Esophagus muscularis mucosa (tissue), 4 donors: Measurements from ENCODE around the gene KIAA0930. TPM values are rescaled to one million over a fixed set of nuclear protein-coding genes. Genes with fewer than 3 reads are reported as not detected.

Experiments used
- DNase-seq: peaks from one replicate; pipeline ENCODE4 v3.0.0-alpha.2; 2017; ENCODE audit errors: extremely low spot score
- H3K27ac ChIP-seq, 4 donors: fragments of 200-600 bp; sonication (generic); replicated peaks in 1 of 4; 1 replicate in 3 of 4; 2 replicates in 1 of 4; pipeline ENCODE4 v1.5.1; 2016 to 2019; ENCODE audit warnings: mild to moderate bottlenecking in 1 of 4
- H3K27me3 ChIP-seq, 4 donors: fragments of 200-600 bp; sonication (generic); one replicate each; pipeline versions ENCODE4 v1.5.1 to v1.6.0; 2016 to 2019
- H3K36me3 ChIP-seq, 4 donors: fragments of 200-600 bp; sonication (generic); one replicate each; pipeline ENCODE4 v1.5.1; 2016 to 2019
- H3K4me1 ChIP-seq, 4 donors: fragments of 200-600 bp; sonication (generic); one replicate each; pipeline ENCODE4 v1.5.1; 2016 to 2019
- H3K4me3 ChIP-seq, 4 donors: fragments of 200-600 bp; sonication (generic); 1 replicate in 2 of 4; 2 replicates in 2 of 4; pipeline ENCODE4 v1.5.1; 2016 to 2019; ENCODE audit warnings: mild to moderate bottlenecking in 4 of 4, moderate library complexity in 1 of 4
- H3K9me3 ChIP-seq, 4 donors: fragments of 200-600 bp; sonication (generic); 1 replicate in 3 of 4; 2 replicates in 1 of 4; pipeline ENCODE4 v1.5.1; 2016 to 2019
- EP300 ChIP-seq: sonication (generic); formaldehyde crosslinking; IDR thresholded peaks from one replicate; pipeline ENCODE4 v1.6.1; 2017; ENCODE audit warnings: antibody characterized with exemption
- POLR2A ChIP-seq: fragments of 450-650 bp; IDR thresholded peaks from one replicate; pipeline ENCODE4 v1.6.1; 2017; ENCODE audit warnings: antibody characterized with exemption, moderate library complexity, mild to moderate bottlenecking, low read depth
- POLR2AphosphoS5 ChIP-seq, 2 donors: sonication (generic); formaldehyde crosslinking; IDR thresholded peaks; one replicate each; pipeline ENCODE4 v1.6.1; 2017; ENCODE audit warnings: antibody characterized with exemption in 2 of 2
- WGBS: methylation state at CpG from one replicate; pipeline ENCODE4 v1.1.5; 2018; 5-methylcytosine and 5-hydroxymethylcytosine counted together
- intact Hi-C: fragments of 100-400 bp; cut with DNase I; formaldehyde crosslinking; loops from one replicate; pipeline ENCODE4 v1.15.1; 2023
- total RNA-seq, 4 donors: library from RNA; depleted of rRNA; stranded (reverse); fragments of >200 nt; gene quantifications; one replicate each; pipeline versions ENCODE4 v1.1.0 to v1.2.1, GENCODE V29; 2016
- TF ChIP-seq, protein P1 (sequence below), 3 experiments: fragments of 200-600 bp in 2 of 3; fragments of 450-650 bp in 1 of 3; sonication (generic) in 2 of 3; IDR thresholded peaks; one replicate each; pipeline ENCODE4 v1.5.1; 2017 to 2019; ENCODE audit warnings: antibody characterized with exemption in 3 of 3, mild to moderate bottlenecking in 2 of 3, moderate library complexity in 1 of 3

Gene KIAA0930
- total RNA-seq, 4 donors from 2014 or later = 31.6 to 67.1 (median 46.8) TPM

DNA sequence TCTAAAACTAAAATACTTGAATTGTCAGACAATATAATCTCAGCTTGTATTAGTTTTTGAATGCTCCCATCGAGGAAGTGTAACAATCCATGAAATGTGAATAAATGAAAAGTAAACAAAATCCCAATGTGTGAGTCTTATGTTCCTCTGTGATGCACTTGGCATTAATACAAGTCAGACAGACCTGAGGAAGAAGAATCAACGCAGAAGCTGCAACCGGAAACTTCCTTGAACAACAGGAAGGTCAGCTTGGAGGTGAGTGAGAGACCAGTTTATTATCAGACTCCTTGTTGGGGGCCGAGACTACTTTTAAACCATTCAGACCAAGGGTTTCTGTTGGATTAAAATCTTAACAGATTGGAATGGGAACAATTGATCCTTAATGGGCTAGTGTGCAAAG, 52.8 kb downstream of the KIAA0930 start:
- TF ChIP-seq EP300 (no peak), POLR2AphosphoS5 (IDR thresholded peaks at IDR 0.05) (no peak), POLR2A (no peak)
- TF ChIP-seq, protein P1, sequence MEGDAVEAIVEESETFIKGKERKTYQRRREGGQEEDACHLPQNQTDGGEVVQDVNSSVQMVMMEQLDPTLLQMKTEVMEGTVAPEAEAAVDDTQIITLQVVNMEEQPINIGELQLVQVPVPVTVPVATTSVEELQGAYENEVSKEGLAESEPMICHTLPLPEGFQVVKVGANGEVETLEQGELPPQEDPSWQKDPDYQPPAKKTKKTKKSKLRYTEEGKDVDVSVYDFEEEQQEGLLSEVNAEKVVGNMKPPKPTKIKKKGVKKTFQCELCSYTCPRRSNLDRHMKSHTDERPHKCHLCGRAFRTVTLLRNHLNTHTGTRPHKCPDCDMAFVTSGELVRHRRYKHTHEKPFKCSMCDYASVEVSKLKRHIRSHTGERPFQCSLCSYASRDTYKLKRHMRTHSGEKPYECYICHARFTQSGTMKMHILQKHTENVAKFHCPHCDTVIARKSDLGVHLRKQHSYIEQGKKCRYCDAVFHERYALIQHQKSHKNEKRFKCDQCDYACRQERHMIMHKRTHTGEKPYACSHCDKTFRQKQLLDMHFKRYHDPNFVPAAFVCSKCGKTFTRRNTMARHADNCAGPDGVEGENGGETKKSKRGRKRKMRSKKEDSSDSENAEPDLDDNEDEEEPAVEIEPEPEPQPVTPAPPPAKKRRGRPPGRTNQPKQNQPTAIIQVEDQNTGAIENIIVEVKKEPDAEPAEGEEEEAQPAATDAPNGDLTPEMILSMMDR (IDR thresholded peaks at IDR 0.05) = no peak
- peaks cover 16 to 47% (median 37%) of the 10 kb centered on the region in 4 donors for H3K36me3 ChIP-seq
- no peak for DNase-seq
- no peaks in the 10 kb centered on the region for H3K9me3 ChIP-seq
- WGBS = 70% methylated on average over 4 of the region's 4 CpGs
- no peaks in the 10 kb centered on the region for H3K27me3 ChIP-seq
- intact Hi-C loops = no loop called here
- no peak overlapping the region for H3K4me3 ChIP-seq
- H3K27ac ChIP-seq = no peak overlapping the region
- H3K4me1 ChIP-seq = no peaks in the 10 kb centered on the region

DNA sequence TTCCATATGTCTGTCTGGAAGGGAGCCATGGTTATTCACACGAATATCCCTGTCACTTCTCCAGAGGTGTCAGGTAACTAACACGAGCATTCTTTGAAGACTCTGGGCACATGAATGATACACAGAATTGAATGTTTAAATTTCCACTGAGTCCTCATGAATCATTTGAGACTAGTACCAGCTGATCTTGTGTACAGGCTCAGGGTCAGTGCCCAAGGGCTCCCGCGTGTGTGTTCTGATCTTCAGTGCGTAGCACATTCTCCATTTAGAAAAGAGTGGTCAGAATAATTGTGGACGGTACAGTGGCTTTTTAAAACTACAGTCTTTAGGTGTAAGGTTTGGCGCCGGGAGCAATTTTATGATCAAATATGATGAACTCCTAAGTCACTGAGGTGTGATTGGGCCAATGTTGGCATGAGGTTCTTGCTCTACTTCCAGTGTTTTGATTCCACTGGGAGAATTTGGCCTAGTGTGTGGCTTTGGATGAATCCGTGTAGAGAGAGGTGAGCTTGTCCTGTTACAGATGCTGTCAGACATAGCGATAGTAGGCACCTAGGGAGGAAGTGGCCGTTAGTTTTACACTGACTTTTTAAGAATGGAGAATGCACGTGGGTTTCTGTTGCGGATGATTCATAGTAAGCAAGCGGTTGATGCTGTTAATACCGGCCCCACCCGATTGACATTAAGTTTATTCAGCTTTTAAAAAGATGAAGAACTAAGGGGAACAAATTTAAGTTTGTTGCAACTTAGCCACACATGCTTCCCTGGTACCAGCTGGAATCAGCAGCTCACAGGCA, 54.8 kb downstream of the KIAA0930 start:
- Histone ChIP-seq H3K27ac (no peak overlapping the region), H3K27me3 (no peaks in the 10 kb centered on the region), H3K4me3 (no peak overlapping the region), H3K9me3 (no peaks in the 10 kb centered on the region), H3K4me1 (no peaks in the 10 kb centered on the region), H3K36me3 (peaks cover 21 to 66% (median 55%) of the 10 kb centered on the region in 4 donors)
- 80% methylated on average over 16 of the region's 16 CpGs for WGBS
- intact Hi-C loops = no loop called here
- no peak for DNase-seq
- no peak for TF ChIP-seq POLR2A
- no peak for TF ChIP-seq POLR2AphosphoS5 (IDR thresholded peaks at IDR 0.05)
- no peak for TF ChIP-seq EP300
- TF ChIP-seq, protein P1 (IDR thresholded peaks at IDR 0.05) = no peak

DNA sequence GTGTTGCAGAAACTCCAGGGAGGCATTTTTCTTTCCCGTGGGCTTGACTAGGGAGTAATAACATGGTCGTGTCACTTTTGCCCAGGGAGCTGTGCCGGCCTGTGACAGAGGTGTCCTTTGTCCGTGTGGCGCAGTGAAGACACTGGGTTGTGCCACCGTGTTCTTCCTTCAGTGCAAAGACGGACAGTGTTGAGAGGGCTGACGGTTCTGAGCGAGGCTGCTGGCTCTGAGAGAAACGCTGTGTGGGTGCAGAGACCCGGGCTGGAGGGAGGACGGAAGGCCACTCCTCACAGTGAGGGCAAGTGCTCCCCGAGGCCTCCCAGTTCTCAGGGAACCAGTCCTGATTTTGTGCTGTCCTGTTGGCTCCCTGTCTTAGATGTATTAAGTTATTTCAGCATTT, 56.7 kb downstream of the KIAA0930 start:
- WGBS = 85% methylated on average over 12 of the region's 13 CpGs
- no peaks in the 10 kb centered on the region for H3K9me3 ChIP-seq
- TF ChIP-seq, protein P1 (IDR thresholded peaks at IDR 0.05) = no peak
- no peak for TF ChIP-seq POLR2A
- no peak for TF ChIP-seq POLR2AphosphoS5 (IDR thresholded peaks at IDR 0.05)
- no peak for TF ChIP-seq EP300
- intact Hi-C loops = no loop called here
- no peaks in the 10 kb centered on the region for H3K27me3 ChIP-seq
- DNase-seq = no peak
- H3K4me3 ChIP-seq = no peak overlapping the region
- H3K27ac ChIP-seq = no peak overlapping the region
- H3K36me3 ChIP-seq = peaks cover 21 to 83% (median 71%) of the 10 kb centered on the region in 4 donors
- H3K4me1 ChIP-seq = no peaks in the 10 kb centered on the region

DNA sequence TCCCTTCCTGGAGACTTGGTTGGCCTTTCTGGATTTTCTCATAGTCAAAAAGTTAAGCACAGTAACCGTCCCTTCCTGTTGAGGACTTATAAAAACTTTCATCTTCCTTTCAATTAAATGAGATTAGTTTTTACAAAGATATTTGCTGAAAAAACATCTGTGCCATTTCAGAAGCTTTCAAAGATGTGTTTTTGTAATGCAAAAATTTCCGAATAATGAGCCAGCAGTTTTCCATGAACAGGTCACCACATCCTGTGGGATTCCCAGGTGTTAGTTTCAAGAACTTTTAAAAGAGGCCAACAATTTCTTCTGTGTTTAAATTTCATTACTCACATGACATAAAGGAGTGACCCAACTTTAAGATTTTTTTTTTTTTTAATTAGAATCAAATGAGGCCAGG, 58.9 kb downstream of the KIAA0930 start:
- intact Hi-C loops = no loop called here
- DNase-seq = no peak
- H3K27me3 ChIP-seq = no peaks in the 10 kb centered on the region
- WGBS = 87% methylated on average over 2 of the region's 2 CpGs
- H3K4me3 ChIP-seq = no peak overlapping the region
- H3K4me1 ChIP-seq = no peaks in the 10 kb centered on the region
- TF ChIP-seq POLR2A = no peak
- no peak for TF ChIP-seq POLR2AphosphoS5 (IDR thresholded peaks at IDR 0.05)
- TF ChIP-seq, protein P1 (IDR thresholded peaks at IDR 0.05) = no peak
- TF ChIP-seq EP300 = no peak
- H3K36me3 ChIP-seq = peaks cover 21 to 91% (median 85%) of the 10 kb centered on the region in 4 donors
- no peaks in the 10 kb centered on the region for H3K9me3 ChIP-seq
- no peak overlapping the region for H3K27ac ChIP-seq
